ENCODE data around the gene CCND3.

The CCND3 gene

GRCh38 chr6:41927253-41927652 is 14.4 kb downstream of the CCND3 start:
- no peak overlapping the region for H3K27ac ChIP-seq (ENCODE audit: low read depth in 2 of 2, low read length in 2 of 2)

GRCh38 chr6:41922154-41922553 is 19.5 kb downstream of the CCND3 start:
- H3K27me3 ChIP-seq (ENCODE audit: control insufficient read depth in 2 of 2, insufficient read depth in 2 of 2, low read length in 2 of 2): no peaks in the 10 kb centered on the region
- peak overlapping the region; percentile 94 to 100 for H3K9ac ChIP-seq (ENCODE audit: low read depth in 1 of 2, low read length in 2 of 2)
- H3K4me3 ChIP-seq (ENCODE audit: low read length in 2 of 2): peak overlapping the region; percentile 98 to 100
- H3K27ac ChIP-seq (ENCODE audit: low read depth in 2 of 2, low read length in 2 of 2): no peak overlapping the region
- no peaks in the 10 kb centered on the region for H3K9me3 ChIP-seq (ENCODE audit: control insufficient read depth in 2 of 2, low read length in 2 of 2)
- peaks cover 14 to 17% of the 10 kb centered on the region in 2 donors for H3K4me1 ChIP-seq (ENCODE audit: control insufficient read depth in 2 of 2, insufficient read depth in 2 of 2, low read length in 2 of 2)
- peaks cover 0 to 14% of the 10 kb centered on the region in 2 donors for H3K36me3 ChIP-seq (ENCODE audit: control insufficient read depth in 2 of 2, insufficient read depth in 2 of 2, low read length in 2 of 2)

More at GRCh38 chr6:41927253-41927652, 14.4 kb downstream of the CCND3 start:
- no peak overlapping the region for H3K4me3 ChIP-seq (ENCODE audit: low read length in 2 of 2)
- peaks cover 35 to 60% of the 10 kb centered on the region in 2 donors for H3K36me3 ChIP-seq (ENCODE audit: control insufficient read depth in 2 of 2, insufficient read depth in 2 of 2, low read length in 2 of 2)
- H3K9me3 ChIP-seq (ENCODE audit: control insufficient read depth in 2 of 2, low read length in 2 of 2): no peaks in the 10 kb centered on the region
- H3K27me3 ChIP-seq (ENCODE audit: control insufficient read depth in 2 of 2, insufficient read depth in 2 of 2, low read length in 2 of 2): no peaks in the 10 kb centered on the region
- peaks cover 2 to 6% of the 10 kb centered on the region in 2 donors for H3K4me1 ChIP-seq (ENCODE audit: control insufficient read depth in 2 of 2, insufficient read depth in 2 of 2, low read length in 2 of 2)
- no peak overlapping the region for H3K9ac ChIP-seq (ENCODE audit: low read depth in 1 of 2, low read length in 2 of 2)

- no peaks in the 10 kb centered on the region for H3K9me3 ChIP-seq (ENCODE audit: control insufficient read depth in 2 of 2, low read length in 2 of 2)
- H3K27me3 ChIP-seq (ENCODE audit: control insufficient read depth in 2 of 2, insufficient read depth in 2 of 2, low read length in 2 of 2): no peaks in the 10 kb centered on the region
- H3K4me3 ChIP-seq (ENCODE audit: low read length in 2 of 2): peak overlapping the region; percentile 98 to 100
- peak overlapping the region; percentile 94 to 100 for H3K9ac ChIP-seq (ENCODE audit: low read depth in 1 of 2, low read length in 2 of 2)
- H3K36me3 ChIP-seq (ENCODE audit: control insufficient read depth in 2 of 2, insufficient read depth in 2 of 2, low read length in 2 of 2): peaks cover 0 to 14% of the 10 kb centered on the region in 2 donors
- peaks cover 14 to 17% of the 10 kb centered on the region in 2 donors for H3K4me1 ChIP-seq (ENCODE audit: control insufficient read depth in 2 of 2, insufficient read depth in 2 of 2, low read length in 2 of 2)
- H3K27ac ChIP-seq (ENCODE audit: low read depth in 2 of 2, low read length in 2 of 2): peak overlapping the region; percentile 99
Observed at GRCh38 chr6:41921712-41921998, 20.0 kb downstream of the CCND3 start.

- peaks cover 14 to 17% of the 10 kb centered on the region in 2 donors for H3K4me1 ChIP-seq (ENCODE audit: control insufficient read depth in 2 of 2, insufficient read depth in 2 of 2, low read length in 2 of 2)
- H3K27me3 ChIP-seq (ENCODE audit: control insufficient read depth in 2 of 2, insufficient read depth in 2 of 2, low read length in 2 of 2): no peaks in the 10 kb centered on the region
- H3K9me3 ChIP-seq (ENCODE audit: control insufficient read depth in 2 of 2, low read length in 2 of 2): no peaks in the 10 kb centered on the region
- H3K4me3 ChIP-seq (ENCODE audit: low read length in 2 of 2): peak within 1 kb of the TSS; percentile 98 to 100
- H3K9ac ChIP-seq (ENCODE audit: low read depth in 1 of 2, low read length in 2 of 2): peak within 1 kb of the TSS; percentile 94 to 100
- H3K27ac ChIP-seq (ENCODE audit: low read depth in 2 of 2, low read length in 2 of 2): peak within 1 kb of the TSS; percentile 99
- peaks cover 0 to 16% of the 10 kb centered on the region in 2 donors for H3K36me3 ChIP-seq (ENCODE audit: control insufficient read depth in 2 of 2, insufficient read depth in 2 of 2, low read length in 2 of 2)
Observed at GRCh38 chr6:41920921-41921711, 20.5 kb downstream of the CCND3 start, which contains the start of the genes BYSL and MED20. Gene BYSL (plus strand): TSS chr6:41921499. CDS start chr6:41921563, 64 bp downstream. Gene MED20 (minus strand): TSS chr6:41921139. CDS start chr6:41921018, 121 bp downstream.

- no peak overlapping the region for H3K4me3 ChIP-seq (ENCODE audit: low read length in 2 of 2)
- H3K9ac ChIP-seq (ENCODE audit: low read depth in 1 of 2, low read length in 2 of 2): no peak overlapping the region
- H3K4me1 ChIP-seq (ENCODE audit: control insufficient read depth in 2 of 2, insufficient read depth in 2 of 2, low read length in 2 of 2): peaks cover 13 to 14% of the 10 kb centered on the region in 2 donors
- no peaks in the 10 kb centered on the region for H3K27me3 ChIP-seq (ENCODE audit: control insufficient read depth in 2 of 2, insufficient read depth in 2 of 2, low read length in 2 of 2)
- no peaks in the 10 kb centered on the region for H3K9me3 ChIP-seq (ENCODE audit: control insufficient read depth in 2 of 2, low read length in 2 of 2)
- peaks cover 12 to 25% of the 10 kb centered on the region in 2 donors for H3K36me3 ChIP-seq (ENCODE audit: control insufficient read depth in 2 of 2, insufficient read depth in 2 of 2, low read length in 2 of 2)
- no peak overlapping the region for H3K27ac ChIP-seq (ENCODE audit: low read depth in 2 of 2, low read length in 2 of 2)
Observed at GRCh38 chr6:41917528-41917927, 24.1 kb downstream of the CCND3 start.

- H3K27ac ChIP-seq (ENCODE audit: low read depth in 2 of 2, low read length in 2 of 2): no peak overlapping the region
- peaks cover 16 to 31% of the 10 kb centered on the region in 2 donors for H3K36me3 ChIP-seq (ENCODE audit: control insufficient read depth in 2 of 2, insufficient read depth in 2 of 2, low read length in 2 of 2)
- no peak overlapping the region for H3K4me3 ChIP-seq (ENCODE audit: low read length in 2 of 2)
- no peaks in the 10 kb centered on the region for H3K9me3 ChIP-seq (ENCODE audit: control insufficient read depth in 2 of 2, low read length in 2 of 2)
- H3K4me1 ChIP-seq (ENCODE audit: control insufficient read depth in 2 of 2, insufficient read depth in 2 of 2, low read length in 2 of 2): peaks cover 3 to 4% of the 10 kb centered on the region in 2 donors
- H3K27me3 ChIP-seq (ENCODE audit: control insufficient read depth in 2 of 2, insufficient read depth in 2 of 2, low read length in 2 of 2): no peaks in the 10 kb centered on the region
- H3K9ac ChIP-seq (ENCODE audit: low read depth in 1 of 2, low read length in 2 of 2): no peak overlapping the region
Observed at GRCh38 chr6:41914869-41915530, 26.6 kb downstream of the CCND3 start.

- Histone ChIP-seq H3K9me3 (ENCODE audit: control insufficient read depth in 2 of 2, low read length in 2 of 2) (no peaks in the 10 kb centered on the region), H3K27me3 (ENCODE audit: control insufficient read depth in 2 of 2, insufficient read depth in 2 of 2, low read length in 2 of 2) (no peaks in the 10 kb centered on the region), H3K4me1 (ENCODE audit: control insufficient read depth in 2 of 2, insufficient read depth in 2 of 2, low read length in 2 of 2) (no peaks in the 10 kb centered on the region), H3K9ac (ENCODE audit: low read depth in 1 of 2, low read length in 2 of 2) (no peak overlapping the region), H3K36me3 (ENCODE audit: control insufficient read depth in 2 of 2, insufficient read depth in 2 of 2, low read length in 2 of 2) (peaks cover 16 to 37% of the 10 kb centered on the region in 2 donors), H3K4me3 (ENCODE audit: low read length in 2 of 2) (no peak overlapping the region), H3K27ac (ENCODE audit: low read depth in 2 of 2, low read length in 2 of 2) (no peak overlapping the region)
Observed at GRCh38 chr6:41914343-41914742, 27.3 kb downstream of the CCND3 start.

- peaks cover 46 to 57% of the 10 kb centered on the region in 2 donors for H3K36me3 ChIP-seq (ENCODE audit: control insufficient read depth in 2 of 2, insufficient read depth in 2 of 2, low read length in 2 of 2)
- H3K9me3 ChIP-seq (ENCODE audit: control insufficient read depth in 2 of 2, low read length in 2 of 2): no peaks in the 10 kb centered on the region
- H3K9ac ChIP-seq (ENCODE audit: low read depth in 1 of 2, low read length in 2 of 2): no peak overlapping the region
Observed at GRCh38 chr6:41909727-41910126, 31.9 kb downstream of the CCND3 start.

GRCh38 chr6:41901882-41902519 is 39.6 kb downstream of the CCND3 start:
- no peak overlapping the region for H3K4me3 ChIP-seq (ENCODE audit: low read length in 2 of 2)
- H3K36me3 ChIP-seq (ENCODE audit: control insufficient read depth in 2 of 2, insufficient read depth in 2 of 2, low read length in 2 of 2): peaks cover 24 to 25% of the 10 kb centered on the region in 2 donors

More at GRCh38 chr6:41909727-41910126, 31.9 kb downstream of the CCND3 start:
- Histone ChIP-seq H3K27me3 (ENCODE audit: control insufficient read depth in 2 of 2, insufficient read depth in 2 of 2, low read length in 2 of 2) (no peaks in the 10 kb centered on the region), H3K27ac (ENCODE audit: low read depth in 2 of 2, low read length in 2 of 2) (no peak overlapping the region), H3K4me1 (ENCODE audit: control insufficient read depth in 2 of 2, insufficient read depth in 2 of 2, low read length in 2 of 2) (no peaks in the 10 kb centered on the region), H3K4me3 (ENCODE audit: low read length in 2 of 2) (no peak overlapping the region)

GRCh38 chr6:41900861-41901260 is 40.7 kb downstream of the CCND3 start:
- Histone ChIP-seq H3K27me3 (ENCODE audit: control insufficient read depth in 2 of 2, insufficient read depth in 2 of 2, low read length in 2 of 2) (no peaks in the 10 kb centered on the region), H3K27ac (ENCODE audit: low read depth in 2 of 2, low read length in 2 of 2) (no peak overlapping the region), H3K9me3 (ENCODE audit: control insufficient read depth in 2 of 2, low read length in 2 of 2) (no peaks in the 10 kb centered on the region), H3K4me1 (ENCODE audit: control insufficient read depth in 2 of 2, insufficient read depth in 2 of 2, low read length in 2 of 2) (peaks cover 4 to 5% of the 10 kb centered on the region in 2 donors), H3K4me3 (ENCODE audit: low read length in 2 of 2) (no peak overlapping the region), H3K36me3 (ENCODE audit: control insufficient read depth in 2 of 2, insufficient read depth in 2 of 2, low read length in 2 of 2) (peaks cover 12 to 14% of the 10 kb centered on the region in 2 donors), H3K9ac (ENCODE audit: low read depth in 1 of 2, low read length in 2 of 2) (no peak overlapping the region)

More at GRCh38 chr6:41901882-41902519, 39.6 kb downstream of the CCND3 start:
- Histone ChIP-seq H3K4me1 (ENCODE audit: control insufficient read depth in 2 of 2, insufficient read depth in 2 of 2, low read length in 2 of 2) (no peaks in the 10 kb centered on the region), H3K9me3 (ENCODE audit: control insufficient read depth in 2 of 2, low read length in 2 of 2) (no peaks in the 10 kb centered on the region), H3K9ac (ENCODE audit: low read depth in 1 of 2, low read length in 2 of 2) (no peak overlapping the region), H3K27me3 (ENCODE audit: control insufficient read depth in 2 of 2, insufficient read depth in 2 of 2, low read length in 2 of 2) (no peaks in the 10 kb centered on the region), H3K27ac (ENCODE audit: low read depth in 2 of 2, low read length in 2 of 2) (no peak overlapping the region)
